ENCODE data around the gene CELF5.
"Not testable (repeated sequence)": the region's sequence is repeated elsewhere in the genome, so short reads cannot be mapped to it uniquely, and the experiment has no call there.

The CELF5 gene

DNA sequence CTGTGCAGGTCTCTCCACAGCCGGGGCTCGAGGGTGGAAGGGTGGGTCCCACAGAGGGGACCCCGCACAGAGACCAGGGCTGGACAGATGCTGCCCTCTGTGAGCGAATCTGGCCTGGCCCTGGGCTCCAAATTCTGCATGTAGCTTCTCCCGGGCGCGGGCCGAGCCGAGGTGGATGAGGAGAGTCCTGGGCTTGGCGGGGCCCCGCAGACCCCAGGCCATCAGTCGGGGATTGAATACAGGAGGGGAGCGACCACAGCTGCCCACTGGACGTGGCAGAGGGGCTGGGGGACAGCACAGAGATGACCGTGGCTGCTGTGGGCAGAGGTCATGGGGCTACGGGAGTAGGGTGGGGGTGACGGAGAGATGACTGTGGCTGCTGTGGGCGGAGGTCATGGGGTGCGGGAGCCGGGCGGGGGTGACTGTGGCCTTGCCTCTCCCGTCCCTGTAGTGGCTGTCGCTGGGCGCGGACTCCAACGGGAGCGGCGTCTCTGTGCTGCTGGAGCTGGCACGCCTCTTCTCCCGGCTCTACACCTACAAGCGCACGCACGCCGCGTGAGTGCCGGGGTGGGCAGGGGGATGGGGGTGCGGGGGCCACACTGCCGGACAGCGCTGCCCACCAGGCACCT, 23.3 kb upstream of the CELF5 start:
- TF ChIP-seq, protein P1, sequence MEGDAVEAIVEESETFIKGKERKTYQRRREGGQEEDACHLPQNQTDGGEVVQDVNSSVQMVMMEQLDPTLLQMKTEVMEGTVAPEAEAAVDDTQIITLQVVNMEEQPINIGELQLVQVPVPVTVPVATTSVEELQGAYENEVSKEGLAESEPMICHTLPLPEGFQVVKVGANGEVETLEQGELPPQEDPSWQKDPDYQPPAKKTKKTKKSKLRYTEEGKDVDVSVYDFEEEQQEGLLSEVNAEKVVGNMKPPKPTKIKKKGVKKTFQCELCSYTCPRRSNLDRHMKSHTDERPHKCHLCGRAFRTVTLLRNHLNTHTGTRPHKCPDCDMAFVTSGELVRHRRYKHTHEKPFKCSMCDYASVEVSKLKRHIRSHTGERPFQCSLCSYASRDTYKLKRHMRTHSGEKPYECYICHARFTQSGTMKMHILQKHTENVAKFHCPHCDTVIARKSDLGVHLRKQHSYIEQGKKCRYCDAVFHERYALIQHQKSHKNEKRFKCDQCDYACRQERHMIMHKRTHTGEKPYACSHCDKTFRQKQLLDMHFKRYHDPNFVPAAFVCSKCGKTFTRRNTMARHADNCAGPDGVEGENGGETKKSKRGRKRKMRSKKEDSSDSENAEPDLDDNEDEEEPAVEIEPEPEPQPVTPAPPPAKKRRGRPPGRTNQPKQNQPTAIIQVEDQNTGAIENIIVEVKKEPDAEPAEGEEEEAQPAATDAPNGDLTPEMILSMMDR (IDR thresholded peaks at IDR 0.05; ENCODE audit: low read depth, low read length) = no peak

DNA sequence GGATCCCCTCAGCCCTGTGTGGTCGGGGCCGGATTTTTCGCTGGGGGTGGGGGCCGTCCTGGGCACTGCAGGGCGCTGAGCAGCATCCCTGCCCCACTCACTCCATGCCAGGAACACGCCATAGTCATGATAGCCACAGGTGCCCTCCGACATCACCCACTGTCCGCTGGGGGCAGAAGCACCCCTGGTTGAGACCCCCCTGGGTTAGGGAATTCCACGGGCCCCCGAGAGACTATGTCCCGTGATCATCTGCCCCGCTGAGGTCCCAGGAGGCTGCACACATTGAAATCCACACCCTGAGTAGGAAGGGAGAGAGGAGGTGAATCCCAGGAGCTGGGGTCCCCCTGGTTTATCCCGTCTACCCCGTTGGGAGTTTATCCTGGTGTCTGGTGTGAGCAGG, 22.6 kb upstream of the CELF5 start:
- no peak overlapping the region for H3K4me3 ChIP-seq (ENCODE audit: low read depth, low read length)
- TF ChIP-seq, protein P1 (IDR thresholded peaks at IDR 0.05; ENCODE audit: low read depth, low read length) = no peak

More for the DNA sequence above, 23.3 kb upstream of the CELF5 start:
- no peak overlapping the region for H3K4me3 ChIP-seq (ENCODE audit: low read depth, low read length)

DNA sequence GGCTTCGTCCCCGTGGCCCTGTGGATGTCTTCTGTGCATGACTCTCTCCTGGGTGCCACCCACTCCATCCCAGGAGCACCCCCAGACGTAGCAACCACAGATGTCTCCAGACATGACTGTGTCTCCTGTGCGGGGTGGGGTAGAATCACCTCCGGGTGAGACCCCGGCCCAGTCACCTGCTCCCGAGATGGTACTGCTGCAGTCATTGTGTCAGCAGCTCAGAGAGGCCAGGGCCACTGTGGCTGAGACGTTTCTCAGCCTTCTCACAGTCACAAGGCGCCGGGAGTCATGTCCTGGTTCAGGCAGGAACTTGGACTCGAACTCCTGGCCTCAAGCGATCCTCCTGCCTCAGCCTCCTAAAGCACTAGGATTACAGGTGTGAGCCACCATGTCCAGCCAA, 22.1 kb upstream of the CELF5 start:
- no peak overlapping the region for H3K4me3 ChIP-seq (ENCODE audit: low read depth, low read length)
- TF ChIP-seq, protein P1 (IDR thresholded peaks at IDR 0.05; ENCODE audit: low read depth, low read length) = no peak

DNA sequence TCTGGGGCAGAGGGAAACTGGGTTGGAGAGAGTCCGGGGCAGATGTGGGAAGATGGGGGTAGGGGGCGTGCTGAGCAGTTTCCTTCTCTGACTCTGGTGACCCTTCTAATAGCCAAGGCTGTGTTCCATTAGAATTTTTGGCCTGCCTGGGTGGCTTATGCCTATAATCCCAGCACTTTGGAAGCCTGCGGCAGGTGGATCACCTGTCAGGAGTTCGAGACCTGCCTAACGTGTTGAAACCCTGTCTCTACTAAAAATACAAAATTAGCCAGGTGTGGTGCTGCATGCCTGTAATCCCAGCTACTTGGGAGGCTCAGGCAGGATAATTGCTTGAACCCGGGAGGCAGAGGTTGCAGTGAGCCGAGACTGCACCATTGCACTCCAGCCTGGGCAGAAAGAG, 21.6 kb upstream of the CELF5 start:
- H3K4me3 ChIP-seq (ENCODE audit: low read depth, low read length) = not testable (repeated sequence)

DNA sequence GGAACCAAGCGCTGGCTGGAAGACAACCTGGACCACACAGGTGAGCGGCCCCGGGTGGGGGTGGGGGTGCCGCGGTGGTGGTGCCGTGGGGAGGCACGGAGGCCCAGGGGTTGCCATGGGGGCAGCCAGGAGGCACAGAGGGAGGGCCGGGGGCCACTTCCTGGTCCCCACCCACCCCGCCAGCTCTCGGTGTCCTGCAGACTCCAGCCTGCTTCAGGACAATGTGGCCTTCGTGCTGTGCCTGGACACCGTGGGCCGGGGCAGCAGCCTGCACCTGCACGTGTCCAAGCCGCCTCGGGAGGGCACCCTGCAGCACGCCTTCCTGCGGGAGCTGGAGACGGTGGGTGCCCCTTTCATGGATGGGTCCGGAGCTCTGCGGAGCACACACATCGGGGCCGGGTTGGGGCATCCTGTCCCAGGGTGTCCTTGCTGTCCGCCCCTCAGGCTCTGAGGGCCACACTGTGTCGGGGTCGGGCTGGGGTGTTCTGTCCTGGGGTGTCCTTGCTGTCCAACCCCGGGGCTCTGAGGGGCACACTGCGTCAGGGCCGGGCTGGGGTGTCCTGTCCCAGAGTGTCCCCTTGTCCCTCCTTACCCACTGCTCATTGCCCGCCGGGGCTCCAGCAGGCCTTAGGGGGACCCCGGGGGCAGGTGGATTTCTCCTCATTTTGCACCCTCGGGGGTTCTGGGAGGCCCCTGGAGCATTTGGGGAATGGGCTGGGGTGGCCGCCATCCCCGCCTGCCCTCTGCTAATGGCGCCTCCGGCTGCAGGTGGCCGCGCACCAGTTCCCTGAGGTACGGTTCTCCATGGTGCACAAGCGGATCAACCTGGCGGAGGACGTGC, 20.4 kb upstream of the CELF5 start:
- TF ChIP-seq, protein P1 (IDR thresholded peaks at IDR 0.05; ENCODE audit: low read depth, low read length) = no peak
- no peak overlapping the region for H3K4me3 ChIP-seq (ENCODE audit: low read depth, low read length)

DNA sequence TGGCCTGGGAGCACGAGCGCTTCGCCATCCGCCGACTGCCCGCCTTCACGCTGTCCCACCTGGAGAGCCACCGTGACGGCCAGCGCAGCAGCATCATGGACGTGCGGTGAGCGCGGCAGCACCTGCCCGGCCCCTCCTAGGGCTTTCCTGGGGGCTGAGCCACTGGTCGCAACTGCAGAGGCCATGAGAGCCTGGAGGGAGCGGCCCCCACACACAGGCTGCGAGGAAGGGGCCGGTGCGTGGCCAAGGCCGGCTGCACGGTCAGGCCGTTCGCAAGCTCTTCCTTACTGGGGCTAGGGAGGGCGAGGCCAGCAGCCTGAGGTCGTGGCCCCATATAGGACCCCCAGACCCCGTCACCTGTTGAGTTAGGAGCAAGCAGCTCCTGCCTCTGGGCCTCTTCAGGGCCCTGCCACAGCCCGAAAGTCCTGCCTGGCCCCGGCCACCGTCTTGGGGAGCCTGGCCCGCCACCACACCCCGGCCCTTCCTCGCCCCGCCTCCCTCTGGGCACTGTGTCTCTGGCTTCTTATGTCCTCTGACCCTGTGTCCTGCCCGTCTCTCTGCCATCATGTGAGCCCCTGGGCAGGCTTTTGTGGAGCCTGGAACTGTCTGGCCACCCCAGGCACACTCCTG, 19.7 kb upstream of the CELF5 start:
- TF ChIP-seq, protein P1 (IDR thresholded peaks at IDR 0.05; ENCODE audit: low read depth, low read length) = no peak
- H3K4me3 ChIP-seq (ENCODE audit: low read depth, low read length) = no peak overlapping the region

DNA sequence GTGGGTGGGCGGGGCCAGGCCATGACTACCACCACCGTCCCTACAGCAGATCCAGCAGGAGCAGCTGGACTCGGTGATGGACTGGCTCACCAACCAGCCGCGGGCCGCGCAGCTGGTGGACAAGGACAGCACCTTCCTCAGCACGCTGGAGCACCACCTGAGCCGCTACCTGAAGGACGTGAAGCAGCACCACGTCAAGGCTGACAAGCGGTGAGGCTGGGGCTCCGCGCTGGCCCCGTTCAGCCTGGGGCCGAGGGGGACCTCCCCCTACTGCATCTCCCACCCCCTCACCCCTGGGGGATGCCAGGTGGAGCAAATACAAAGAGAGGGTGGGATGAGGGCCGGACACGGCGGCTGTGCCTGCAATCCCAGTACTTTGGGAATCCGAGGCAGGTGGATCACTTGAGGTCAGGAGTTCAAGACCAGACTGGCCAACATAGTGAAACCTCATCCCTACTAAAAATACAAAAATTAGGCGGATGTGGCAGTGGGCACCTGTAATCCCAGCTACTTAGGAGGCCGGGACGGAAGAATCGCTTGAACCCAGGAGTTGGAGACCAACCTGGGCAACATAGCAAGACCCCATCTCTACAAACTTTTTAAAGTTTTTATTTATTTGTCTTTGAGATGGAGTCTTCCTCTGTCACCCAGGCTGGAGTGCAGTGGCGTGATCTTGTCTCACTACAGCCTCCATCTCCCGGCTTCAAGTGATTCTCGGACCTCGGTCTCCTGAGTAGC, 18.1 kb upstream of the CELF5 start:
- TF ChIP-seq, protein P1 (IDR thresholded peaks at IDR 0.05; ENCODE audit: low read depth, low read length) = no peak
- H3K4me3 ChIP-seq (ENCODE audit: low read depth, low read length) = no peak overlapping the region

Data from WI38 (cell line).